Activated naive CD4-positive, alpha-beta T cell treated with anti-CD3 and anti-CD28 coated beads, Interleukin-2, amount 50 U/mL, for 72 hours (primary cell): ENCODE measurements around the gene NSUN2. TPM values are rescaled to one million over a fixed set of nuclear protein-coding genes. Genes with fewer than 3 reads are reported as not detected.
"Not testable (repeated sequence)": the region's sequence is repeated elsewhere in the genome, so short reads cannot be mapped to it uniquely, and the experiment has no call there.

Experiments used
- ATAC-seq, 2 donors: fragments of 150-1000 bp; cut with Tn5 transposase; 2 replicates each; pipeline ENCODE4 v1.10.0; 2021; ENCODE audit warnings: mild to moderate bottlenecking in 2 of 2, moderate library complexity in 2 of 2
- DNase-seq, 2 donors: peaks; one replicate each; pipeline ENCODE4 v3.0.0; 2021 to 2022; ENCODE audit warnings: low spot score in 2 of 2
- H3K27ac Mint-ChIP-seq, 2 donors: one replicate each; pipeline ENCODE4 v1.8.0; 2022; ENCODE audit warnings: mild to moderate bottlenecking in 2 of 2, mixed read lengths in 2 of 2
- H3K36me3 Mint-ChIP-seq, 2 donors: one replicate each; pipeline ENCODE4 v1.8.0; 2022; ENCODE audit warnings: mixed read lengths in 2 of 2
- H3K9me3 Mint-ChIP-seq, 2 donors: one replicate each; pipeline ENCODE4 v1.8.0; 2022; ENCODE audit warnings: mixed read lengths in 2 of 2
- total RNA-seq, 2 donors: library from RNA; stranded (reverse); gene quantifications; one replicate each; pipeline ENCODE4 v1.2.3, GENCODE V29; 2022

NSUN2 gene
- total RNA-seq, 2 donors from 2014 or later: 50.6 to 94.0 TPM

- ATAC-seq (no peak), DNase-seq (no peak)
- Mint-ChIP-seq H3K36me3 (no peaks in the 10 kb centered on the region), H3K9me3 (no peaks in the 10 kb centered on the region), H3K27ac (no peak overlapping the region)
Observed at GRCh38 chr5:6582507-6583048, 50.3 kb downstream of the NSUN2 start.

- H3K36me3 Mint-ChIP-seq: no peaks in the 10 kb centered on the region
- no peak for DNase-seq
- no peak for ATAC-seq
- no peaks in the 10 kb centered on the region for H3K9me3 Mint-ChIP-seq
- no peak overlapping the region for H3K27ac Mint-ChIP-seq
Observed at GRCh38 chr5:6581559-6582426, 51.1 kb downstream of the NSUN2 start.

- Mint-ChIP-seq H3K36me3 (no peaks in the 10 kb centered on the region), H3K27ac (no peak overlapping the region), H3K9me3 (no peaks in the 10 kb centered on the region)
- DNase-seq: no peak
- ATAC-seq: no peak
Observed at GRCh38 chr5:6581090-6581489, 51.8 kb downstream of the NSUN2 start.

GRCh38 chr5:6579535-6579934 lies 53.3 kb downstream of the NSUN2 start:
- DNase-seq (no peak), ATAC-seq (no peak)
- Mint-ChIP-seq H3K36me3 (no peaks in the 10 kb centered on the region), H3K27ac (no peak overlapping the region), H3K9me3 (no peaks in the 10 kb centered on the region)

- Mint-ChIP-seq H3K9me3 (no peaks in the 10 kb centered on the region), H3K27ac (no peak overlapping the region), H3K36me3 (no peaks in the 10 kb centered on the region)
- DNase-seq: no peak
- no peak for ATAC-seq
Observed at GRCh38 chr5:6578676-6579343, 54.0 kb downstream of the NSUN2 start.

- Mint-ChIP-seq H3K36me3 (no peaks in the 10 kb centered on the region), H3K9me3 (no peaks in the 10 kb centered on the region), H3K27ac (no peak overlapping the region)
- ATAC-seq (no peak), DNase-seq (no peak)
Observed at GRCh38 chr5:6576861-6577501, 55.9 kb downstream of the NSUN2 start.

- Mint-ChIP-seq H3K36me3 (no peaks in the 10 kb centered on the region), H3K9me3 (no peaks in the 10 kb centered on the region), H3K27ac (no peak overlapping the region)
- no peak for DNase-seq
- ATAC-seq: no peak
Observed at GRCh38 chr5:6574537-6575245, 58.2 kb downstream of the NSUN2 start.

GRCh38 chr5:6574111-6574510 lies 58.7 kb downstream of the NSUN2 start:
- H3K27ac Mint-ChIP-seq: no peak overlapping the region

GRCh38 chr5:6573651-6574101 lies 59.2 kb downstream of the NSUN2 start:
- ATAC-seq (no peak), DNase-seq (no peak)
- H3K9me3 Mint-ChIP-seq: no peaks in the 10 kb centered on the region
- no peak overlapping the region for H3K27ac Mint-ChIP-seq
- no peaks in the 10 kb centered on the region for H3K36me3 Mint-ChIP-seq

More at GRCh38 chr5:6574111-6574510, 58.7 kb downstream of the NSUN2 start:
- no peak for ATAC-seq
- no peak for DNase-seq
- Mint-ChIP-seq H3K36me3 (no peaks in the 10 kb centered on the region), H3K9me3 (no peaks in the 10 kb centered on the region)

- ATAC-seq (no peak), DNase-seq (no peak)
- H3K36me3 Mint-ChIP-seq: no peaks in the 10 kb centered on the region
- H3K27ac Mint-ChIP-seq: no peak overlapping the region
- no peaks in the 10 kb centered on the region for H3K9me3 Mint-ChIP-seq
Observed at GRCh38 chr5:6572825-6573380, 59.9 kb downstream of the NSUN2 start.

- H3K36me3 Mint-ChIP-seq: no peaks in the 10 kb centered on the region
- DNase-seq (no peak), ATAC-seq (peak in 1 of 2 donors; percentile 43)
- no peak overlapping the region for H3K27ac Mint-ChIP-seq
- H3K9me3 Mint-ChIP-seq: no peaks in the 10 kb centered on the region
Observed at GRCh38 chr5:6572086-6572824, 60.6 kb downstream of the NSUN2 start.

- ATAC-seq, H3K9me3 Mint-ChIP-seq, H3K27ac Mint-ChIP-seq, DNase-seq, H3K36me3 Mint-ChIP-seq: not testable (repeated sequence)
Observed at GRCh38 chr5:6571607-6572006, 61.2 kb downstream of the NSUN2 start.

GRCh38 chr5:6570530-6570929 lies 62.3 kb downstream of the NSUN2 start:
- DNase-seq: no peak
- Mint-ChIP-seq H3K9me3 (no peaks in the 10 kb centered on the region), H3K36me3 (no peaks in the 10 kb centered on the region), H3K27ac (no peak overlapping the region)
- no peak for ATAC-seq

GRCh38 chr5:6568889-6569288 lies 64.0 kb downstream of the NSUN2 start:
- no peak for ATAC-seq
- H3K9me3 Mint-ChIP-seq: no peaks in the 10 kb centered on the region
- H3K27ac Mint-ChIP-seq: peak overlapping the region in 1 of 2 donors; percentile 52
- DNase-seq: no peak
- H3K36me3 Mint-ChIP-seq: no peaks in the 10 kb centered on the region

GRCh38 chr5:6568383-6568782 lies 64.5 kb downstream of the NSUN2 start:
- Mint-ChIP-seq H3K36me3 (no peaks in the 10 kb centered on the region), H3K27ac (no peak overlapping the region), H3K9me3 (no peaks in the 10 kb centered on the region)
- ATAC-seq (no peak), DNase-seq (no peak)

GRCh38 chr5:6567835-6568234 lies 65.0 kb downstream of the NSUN2 start:
- Mint-ChIP-seq H3K36me3 (no peaks in the 10 kb centered on the region), H3K27ac (no peak overlapping the region), H3K9me3 (no peaks in the 10 kb centered on the region)
- ATAC-seq (no peak), DNase-seq (no peak)
